Measurements from ENCODE around the gene OPA1. TPM values are rescaled to one million over a fixed set of nuclear protein-coding genes. Genes with fewer than 3 reads are reported as not detected.

OPA1 gene
- total RNA-seq, 1 donor: 91.5 TPM

- no peak for DNase-seq (ENCODE audit: low read depth)
- TF ChIP-seq, protein P1, sequence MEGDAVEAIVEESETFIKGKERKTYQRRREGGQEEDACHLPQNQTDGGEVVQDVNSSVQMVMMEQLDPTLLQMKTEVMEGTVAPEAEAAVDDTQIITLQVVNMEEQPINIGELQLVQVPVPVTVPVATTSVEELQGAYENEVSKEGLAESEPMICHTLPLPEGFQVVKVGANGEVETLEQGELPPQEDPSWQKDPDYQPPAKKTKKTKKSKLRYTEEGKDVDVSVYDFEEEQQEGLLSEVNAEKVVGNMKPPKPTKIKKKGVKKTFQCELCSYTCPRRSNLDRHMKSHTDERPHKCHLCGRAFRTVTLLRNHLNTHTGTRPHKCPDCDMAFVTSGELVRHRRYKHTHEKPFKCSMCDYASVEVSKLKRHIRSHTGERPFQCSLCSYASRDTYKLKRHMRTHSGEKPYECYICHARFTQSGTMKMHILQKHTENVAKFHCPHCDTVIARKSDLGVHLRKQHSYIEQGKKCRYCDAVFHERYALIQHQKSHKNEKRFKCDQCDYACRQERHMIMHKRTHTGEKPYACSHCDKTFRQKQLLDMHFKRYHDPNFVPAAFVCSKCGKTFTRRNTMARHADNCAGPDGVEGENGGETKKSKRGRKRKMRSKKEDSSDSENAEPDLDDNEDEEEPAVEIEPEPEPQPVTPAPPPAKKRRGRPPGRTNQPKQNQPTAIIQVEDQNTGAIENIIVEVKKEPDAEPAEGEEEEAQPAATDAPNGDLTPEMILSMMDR (IDR thresholded peaks at IDR 0.05; ENCODE audit: insufficient read depth, low read depth, low read length): no peak
- no peak overlapping the region for H3K4me3 ChIP-seq (ENCODE audit: low read depth, low read length)
Observed at GRCh38 chr3:193716150-193716549, 123.1 kb downstream of the OPA1 start.

DNA sequence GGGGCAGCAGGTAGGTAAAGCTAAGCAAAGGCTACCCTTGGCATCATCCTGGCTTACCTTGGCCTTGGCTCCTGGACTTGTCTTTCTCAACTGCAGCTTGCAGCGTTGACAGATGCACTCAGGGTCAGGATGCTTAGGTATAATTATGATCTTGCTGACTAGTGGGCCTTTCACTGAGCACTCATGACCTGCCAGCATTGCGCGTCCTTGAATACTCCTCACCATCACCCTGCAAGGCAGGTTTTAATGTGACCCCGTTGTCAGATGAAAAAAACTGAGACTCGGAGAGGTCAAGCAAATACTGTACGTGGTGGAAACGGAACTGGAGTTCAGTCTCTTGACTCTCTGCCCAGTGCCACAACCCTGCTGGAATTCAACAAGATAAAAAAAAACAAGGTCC lies 126.7 kb downstream of the OPA1 start:
- H3K4me3 ChIP-seq (ENCODE audit: low read depth, low read length): no peak overlapping the region
- TF ChIP-seq, protein P1 (IDR thresholded peaks at IDR 0.05; ENCODE audit: insufficient read depth, low read depth, low read length): no peak
- no peak for DNase-seq (ENCODE audit: low read depth)

DNA sequence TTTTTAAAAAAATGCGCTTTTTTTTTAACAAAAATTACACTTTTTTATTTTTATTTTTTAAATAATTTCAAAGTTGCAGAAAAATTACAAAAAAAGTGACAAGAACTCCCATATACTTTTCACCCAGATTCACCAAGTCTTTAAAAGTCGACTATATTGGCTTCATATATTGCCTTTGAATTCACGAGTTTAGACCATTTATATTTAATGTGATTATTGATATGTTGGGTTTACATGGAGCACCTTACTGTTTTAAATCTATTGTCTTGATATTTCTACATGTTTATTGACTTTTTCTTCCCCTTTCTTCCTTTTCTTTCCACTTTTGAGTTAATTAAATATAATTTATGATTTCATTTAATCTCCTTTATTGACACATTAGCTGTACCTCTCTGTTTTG lies 127.2 kb downstream of the OPA1 start:
- no peak overlapping the region for H3K4me3 ChIP-seq (ENCODE audit: low read depth, low read length)
- TF ChIP-seq, protein P1 (IDR thresholded peaks at IDR 0.05; ENCODE audit: insufficient read depth, low read depth, low read length): no peak
- DNase-seq (ENCODE audit: low read depth): no peak

- TF ChIP-seq, protein P1 (IDR thresholded peaks at IDR 0.05; ENCODE audit: insufficient read depth, low read depth, low read length): no peak
- H3K4me3 ChIP-seq (ENCODE audit: low read depth, low read length): no peak overlapping the region
Observed at GRCh38 chr3:193722566-193722965, 129.6 kb downstream of the OPA1 start.

DNA sequence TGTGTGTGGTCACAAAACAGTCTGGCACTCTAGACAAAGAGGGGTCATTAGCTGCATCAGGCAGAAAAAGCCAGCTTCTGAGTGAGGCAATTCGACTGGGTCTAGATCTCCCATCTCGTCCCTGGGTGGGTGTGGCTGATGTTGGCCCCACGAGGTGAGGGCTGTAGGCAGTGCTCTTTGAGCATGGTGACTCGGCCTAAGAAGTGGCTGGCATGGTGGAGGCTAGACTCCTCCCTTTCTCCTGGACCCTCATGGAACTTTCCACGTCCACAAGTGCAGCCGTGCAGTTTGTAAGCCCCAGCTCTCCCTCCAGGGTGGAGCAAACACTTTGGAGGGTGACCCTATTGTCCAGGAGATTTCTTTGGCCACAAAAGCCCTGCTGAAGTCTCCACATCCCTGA lies 134.1 kb downstream of the OPA1 start:
- TF ChIP-seq, protein P1 (IDR thresholded peaks at IDR 0.05; ENCODE audit: insufficient read depth, low read depth, low read length): no peak
- H3K4me3 ChIP-seq (ENCODE audit: low read depth, low read length): no peak overlapping the region
- no peak for DNase-seq (ENCODE audit: low read depth)

More at GRCh38 chr3:193722566-193722965, 129.6 kb downstream of the OPA1 start:
- DNase-seq (ENCODE audit: low read depth): no peak

DNA sequence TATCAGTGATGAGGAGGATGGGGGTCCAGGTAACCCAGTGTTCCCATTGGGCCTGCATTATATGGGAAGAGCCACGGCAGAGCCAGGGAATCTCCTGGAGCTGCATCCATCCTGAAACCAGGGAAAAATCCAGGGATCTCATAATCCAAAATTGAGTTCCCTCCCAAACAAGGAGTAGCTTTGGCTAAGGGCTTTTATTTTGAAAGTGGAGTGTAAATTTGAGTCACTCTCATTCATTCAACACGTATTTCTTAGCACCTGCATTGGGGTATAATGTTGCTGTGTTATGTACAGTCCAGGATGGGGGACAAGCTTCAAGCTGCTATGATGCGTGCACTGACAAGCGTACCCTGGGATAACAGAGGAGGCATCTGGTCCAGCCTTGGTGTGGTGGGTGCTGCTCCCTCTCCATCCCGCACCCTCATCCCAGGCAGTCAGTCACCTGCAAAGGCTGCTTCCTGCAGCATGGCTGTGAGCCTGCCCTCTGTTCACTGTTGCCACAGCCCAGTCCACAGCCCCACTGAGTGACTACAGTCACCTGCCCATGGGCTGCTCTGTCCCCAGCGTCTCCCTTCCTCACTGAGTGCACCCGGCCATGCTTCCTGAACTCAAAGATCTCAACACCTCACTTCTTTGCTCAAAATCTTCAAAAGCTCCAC lies 135.6 kb downstream of the OPA1 start:
- DNase-seq (ENCODE audit: low read depth): no peak
- TF ChIP-seq, protein P1 (IDR thresholded peaks at IDR 0.05; ENCODE audit: insufficient read depth, low read depth, low read length): no peak

DNA sequence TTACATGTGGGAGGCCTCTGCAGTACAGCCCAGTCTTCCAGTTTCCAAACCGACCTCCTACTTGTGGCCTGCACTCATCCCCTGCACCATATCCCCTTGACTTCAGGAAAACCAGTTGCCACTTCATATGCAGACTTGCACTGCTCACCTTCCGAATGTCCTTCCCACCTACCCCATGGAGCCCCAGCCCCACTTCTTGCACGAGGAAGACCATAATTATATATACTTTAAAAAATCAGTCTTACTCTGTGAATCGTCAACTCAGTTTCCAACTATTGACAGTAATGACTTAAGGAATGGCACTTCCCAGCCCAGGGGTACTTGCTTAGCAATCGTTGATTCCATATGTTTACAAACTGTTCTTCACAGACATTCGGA lies 136.1 kb downstream of the OPA1 start:
- TF ChIP-seq, protein P1 (IDR thresholded peaks at IDR 0.05; ENCODE audit: insufficient read depth, low read depth, low read length): no peak
- no peak overlapping the region for H3K4me3 ChIP-seq (ENCODE audit: low read depth, low read length)
- DNase-seq (ENCODE audit: low read depth): no peak

More for the DNA sequence above, 135.6 kb downstream of the OPA1 start:
- H3K4me3 ChIP-seq (ENCODE audit: low read depth, low read length): no peak overlapping the region

Measured in fibroblast of villous mesenchyme (primary cell).